Measurements from ENCODE around the gene CDON.
"Not testable (repeated sequence)": the region's sequence is repeated elsewhere in the genome, so short reads cannot be mapped to it uniquely, and the experiment has no call there.

Gene CDON

GRCh38 chr11:126039485-126040271 lies 23.0 kb downstream of the CDON start:
- DNase-seq, result no peak

- DNase-seq, result no peak
These were observed 26.9 kb downstream of the CDON start for GRCh38 chr11:126035718-126036117.

- no peak for DNase-seq
These were observed 27.7 kb downstream of the CDON start for GRCh38 chr11:126034933-126035425.

- no peak for DNase-seq
These were observed 28.4 kb downstream of the CDON start for GRCh38 chr11:126034039-126034932.

GRCh38 chr11:126032375-126032774 lies 30.3 kb downstream of the CDON start:
- no peak for DNase-seq

- DNase-seq, result no peak
These were observed 32.9 kb downstream of the CDON start for GRCh38 chr11:126029805-126030204.

GRCh38 chr11:126029237-126029636 lies 33.4 kb downstream of the CDON start:
- DNase-seq, result no peak

GRCh38 chr11:126028534-126028933 lies 34.1 kb downstream of the CDON start:
- DNase-seq, result not testable (repeated sequence)

- no peak for DNase-seq
These were observed 36.1 kb downstream of the CDON start for GRCh38 chr11:126026579-126026978.

- no peak for DNase-seq
These were observed 36.8 kb downstream of the CDON start for GRCh38 chr11:126025822-126026221.

GRCh38 chr11:126024123-126024522 lies 38.5 kb downstream of the CDON start:
- DNase-seq, result no peak

- no peak for DNase-seq
These were observed 49.8 kb downstream of the CDON start for GRCh38 chr11:126012852-126013251.

- DNase-seq, result no peak
These were observed 50.9 kb downstream of the CDON start for GRCh38 chr11:126011754-126012153.

GRCh38 chr11:126011265-126011664 lies 51.4 kb downstream of the CDON start:
- no peak for DNase-seq

- no peak for DNase-seq
These were observed 53.7 kb downstream of the CDON start for GRCh38 chr11:126008956-126009355.

GRCh38 chr11:126007238-126007637 lies 55.4 kb downstream of the CDON start:
- no peak for DNase-seq

- DNase-seq, result no peak
These were observed 56.6 kb downstream of the CDON start for GRCh38 chr11:126006068-126006467.

GRCh38 chr11:126002181-126002580 lies 60.5 kb downstream of the CDON start:
- no peak for DNase-seq

- no peak for DNase-seq
These were observed 63.3 kb downstream of the CDON start for GRCh38 chr11:125999234-125999880.

- DNase-seq, result no peak
These were observed 64.4 kb downstream of the CDON start for GRCh38 chr11:125998267-125998666.

- peak; percentile 74 for DNase-seq
These were observed 67.4 kb downstream of the CDON start for GRCh38 chr11:125995313-125995712.

GRCh38 chr11:125994509-125994908 lies 68.2 kb downstream of the CDON start:
- no peak for DNase-seq

GRCh38 chr11:125992893-125993292 lies 69.8 kb downstream of the CDON start:
- no peak for DNase-seq
